HL-60 (cell line): Measurements from ENCODE around the gene TEX50.

Source experiments
- DNase-seq, 2 experiments: peaks; one replicate each; pipeline ENCODE4 v3.0.0-alpha.2; 2010 to 2020; ENCODE audit warnings: low read depth in 1 of 2, low spot score in 1 of 2
- H3K27ac ChIP-seq: fragments of 250-450 bp; sonication (Bioruptor Pico); replicated peaks from 2 replicates; pipeline ENCODE4 v1.5.1; 2020; ENCODE audit warnings: mild to moderate bottlenecking, moderate library complexity
- H3K27me3 ChIP-seq: fragments of 250-450 bp; sonication (Bioruptor Pico); 2 replicates; pipeline ENCODE4 v1.5.1; 2021; ENCODE audit warnings: mild to moderate bottlenecking, moderate library complexity; ENCODE audit not compliant: insufficient read depth, poor library complexity, severe bottlenecking
- H3K4me3 ChIP-seq: replicated peaks from 2 replicates; pipeline ENCODE4 v1.5.1; 2011; ENCODE audit warnings: mild to moderate bottlenecking, control low read depth, low read length; ENCODE audit not compliant: insufficient read depth
- GABPA ChIP-seq: IDR thresholded peaks from 2 replicates; pipeline ENCODE4 v1.6.1; 2012; ENCODE audit warnings: low read depth
- POLR2AphosphoS5 ChIP-seq: IDR thresholded peaks from 2 replicates; pipeline ENCODE4 v1.6.1; 2012; ENCODE audit warnings: low read depth
- SPI1 ChIP-seq: IDR thresholded peaks from 2 replicates; pipeline ENCODE4 v1.6.1; 2012; ENCODE audit warnings: low read depth, mild to moderate bottlenecking, borderline replicate concordance
- TF ChIP-seq, protein P1 (sequence below): IDR thresholded peaks from one replicate; pipeline ENCODE4 v1.5.1; 2011; ENCODE audit warnings: low read length, control low read depth, inconsistent platforms; ENCODE audit not compliant: insufficient read depth
- TF ChIP-seq, protein P2 (sequence below): IDR thresholded peaks from 2 replicates; pipeline ENCODE4 v1.6.1; 2012; ENCODE audit warnings: low read depth; ENCODE audit not compliant: insufficient replicate concordance

TEX50 gene

DNA sequence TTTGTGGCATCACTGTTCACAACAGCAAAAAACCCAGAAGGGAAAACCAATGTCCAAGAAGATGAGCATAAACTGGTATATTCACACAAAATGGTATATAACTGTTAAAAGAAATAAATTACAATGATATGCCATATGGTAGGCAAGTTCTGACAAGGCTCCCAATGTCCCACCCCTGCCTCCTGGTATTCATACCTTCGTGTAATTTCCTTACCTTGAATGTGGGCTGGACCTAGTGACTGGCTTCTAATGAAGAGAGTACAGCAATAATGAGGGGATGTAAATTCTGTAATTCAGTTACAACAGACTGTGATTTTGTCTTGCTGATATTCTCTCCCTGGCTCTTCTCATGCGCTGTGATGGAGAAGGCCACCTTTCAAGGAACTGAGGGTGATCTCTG is 25.2 kb downstream of the TEX50 start:
- Histone ChIP-seq H3K27me3 (no peaks in the 10 kb centered on the region), H3K4me3 (no peak overlapping the region), H3K27ac (no peak overlapping the region)
- TF ChIP-seq, protein P1, sequence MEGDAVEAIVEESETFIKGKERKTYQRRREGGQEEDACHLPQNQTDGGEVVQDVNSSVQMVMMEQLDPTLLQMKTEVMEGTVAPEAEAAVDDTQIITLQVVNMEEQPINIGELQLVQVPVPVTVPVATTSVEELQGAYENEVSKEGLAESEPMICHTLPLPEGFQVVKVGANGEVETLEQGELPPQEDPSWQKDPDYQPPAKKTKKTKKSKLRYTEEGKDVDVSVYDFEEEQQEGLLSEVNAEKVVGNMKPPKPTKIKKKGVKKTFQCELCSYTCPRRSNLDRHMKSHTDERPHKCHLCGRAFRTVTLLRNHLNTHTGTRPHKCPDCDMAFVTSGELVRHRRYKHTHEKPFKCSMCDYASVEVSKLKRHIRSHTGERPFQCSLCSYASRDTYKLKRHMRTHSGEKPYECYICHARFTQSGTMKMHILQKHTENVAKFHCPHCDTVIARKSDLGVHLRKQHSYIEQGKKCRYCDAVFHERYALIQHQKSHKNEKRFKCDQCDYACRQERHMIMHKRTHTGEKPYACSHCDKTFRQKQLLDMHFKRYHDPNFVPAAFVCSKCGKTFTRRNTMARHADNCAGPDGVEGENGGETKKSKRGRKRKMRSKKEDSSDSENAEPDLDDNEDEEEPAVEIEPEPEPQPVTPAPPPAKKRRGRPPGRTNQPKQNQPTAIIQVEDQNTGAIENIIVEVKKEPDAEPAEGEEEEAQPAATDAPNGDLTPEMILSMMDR: no peak
- TF ChIP-seq, protein P2, sequence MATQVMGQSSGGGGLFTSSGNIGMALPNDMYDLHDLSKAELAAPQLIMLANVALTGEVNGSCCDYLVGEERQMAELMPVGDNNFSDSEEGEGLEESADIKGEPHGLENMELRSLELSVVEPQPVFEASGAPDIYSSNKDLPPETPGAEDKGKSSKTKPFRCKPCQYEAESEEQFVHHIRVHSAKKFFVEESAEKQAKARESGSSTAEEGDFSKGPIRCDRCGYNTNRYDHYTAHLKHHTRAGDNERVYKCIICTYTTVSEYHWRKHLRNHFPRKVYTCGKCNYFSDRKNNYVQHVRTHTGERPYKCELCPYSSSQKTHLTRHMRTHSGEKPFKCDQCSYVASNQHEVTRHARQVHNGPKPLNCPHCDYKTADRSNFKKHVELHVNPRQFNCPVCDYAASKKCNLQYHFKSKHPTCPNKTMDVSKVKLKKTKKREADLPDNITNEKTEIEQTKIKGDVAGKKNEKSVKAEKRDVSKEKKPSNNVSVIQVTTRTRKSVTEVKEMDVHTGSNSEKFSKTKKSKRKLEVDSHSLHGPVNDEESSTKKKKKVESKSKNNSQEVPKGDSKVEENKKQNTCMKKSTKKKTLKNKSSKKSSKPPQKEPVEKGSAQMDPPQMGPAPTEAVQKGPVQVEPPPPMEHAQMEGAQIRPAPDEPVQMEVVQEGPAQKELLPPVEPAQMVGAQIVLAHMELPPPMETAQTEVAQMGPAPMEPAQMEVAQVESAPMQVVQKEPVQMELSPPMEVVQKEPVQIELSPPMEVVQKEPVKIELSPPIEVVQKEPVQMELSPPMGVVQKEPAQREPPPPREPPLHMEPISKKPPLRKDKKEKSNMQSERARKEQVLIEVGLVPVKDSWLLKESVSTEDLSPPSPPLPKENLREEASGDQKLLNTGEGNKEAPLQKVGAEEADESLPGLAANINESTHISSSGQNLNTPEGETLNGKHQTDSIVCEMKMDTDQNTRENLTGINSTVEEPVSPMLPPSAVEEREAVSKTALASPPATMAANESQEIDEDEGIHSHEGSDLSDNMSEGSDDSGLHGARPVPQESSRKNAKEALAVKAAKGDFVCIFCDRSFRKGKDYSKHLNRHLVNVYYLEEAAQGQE: no peak
- TF ChIP-seq SPI1 (no peak), POLR2AphosphoS5 (no peak), GABPA (no peak)
- no peak for DNase-seq

DNA sequence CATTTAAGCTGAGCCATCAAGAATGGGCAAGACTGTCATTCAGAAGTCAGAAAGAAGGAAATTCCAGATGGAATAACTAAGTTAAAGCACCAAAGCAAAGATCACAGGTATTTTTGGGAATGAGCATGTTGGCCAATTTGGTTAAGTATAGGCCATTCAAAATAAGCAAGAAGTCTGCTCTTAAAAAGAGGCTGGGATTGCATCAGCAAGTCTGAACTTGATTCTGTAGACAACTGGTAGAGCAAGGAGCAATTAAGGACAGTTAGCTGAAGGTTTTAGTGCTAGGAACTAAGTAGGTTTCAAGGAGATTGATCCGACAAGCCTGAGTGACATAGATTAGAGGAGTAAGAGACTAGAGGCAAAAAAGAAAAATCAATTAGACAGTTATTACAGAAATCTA is 26.1 kb downstream of the TEX50 start:
- DNase-seq: no peak
- H3K4me3 ChIP-seq: no peak overlapping the region
- TF ChIP-seq, protein P2: no peak
- TF ChIP-seq GABPA: no peak
- no peak for TF ChIP-seq SPI1
- no peak for TF ChIP-seq POLR2AphosphoS5
- TF ChIP-seq, protein P1: no peak
- H3K27me3 ChIP-seq: no peaks in the 10 kb centered on the region
- no peak overlapping the region for H3K27ac ChIP-seq

DNA sequence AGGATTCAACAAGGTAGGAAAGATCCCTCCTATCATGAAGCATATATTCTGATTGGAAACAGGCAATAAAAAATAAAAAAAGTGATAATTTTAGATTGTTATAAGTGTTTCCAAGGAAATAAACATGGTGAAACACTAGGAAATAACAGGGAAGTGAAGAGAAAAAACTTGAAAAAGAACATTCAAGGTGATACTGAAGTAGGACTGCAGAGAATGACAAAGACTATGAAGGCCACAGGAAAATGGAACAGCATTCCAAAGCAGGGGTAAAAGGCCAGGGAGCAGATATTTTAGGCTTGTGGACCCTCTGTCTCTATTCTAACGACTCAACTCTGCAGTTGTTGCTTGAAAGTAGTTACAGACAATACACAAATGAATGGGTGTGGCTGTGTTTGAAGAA is 26.6 kb downstream of the TEX50 start:
- no peak overlapping the region for H3K27ac ChIP-seq
- no peak overlapping the region for H3K4me3 ChIP-seq
- no peaks in the 10 kb centered on the region for H3K27me3 ChIP-seq
- TF ChIP-seq GABPA: no peak
- TF ChIP-seq, protein P1: no peak
- TF ChIP-seq, protein P2: no peak
- no peak for TF ChIP-seq SPI1
- no peak for TF ChIP-seq POLR2AphosphoS5
- DNase-seq: no peak
